K562 (cell line): ENCODE data around the gene CPZ. TPM values are rescaled to one million over a fixed set of nuclear protein-coding genes. Genes with fewer than 3 reads are reported as not detected.

Source experiments
- ILK ChIP-seq: fragments of 450-650 bp; IDR thresholded peaks from 2 replicates; pipeline ENCODE4 v1.6.1; 2016; ENCODE audit warnings: missing genetic modification characterization, low read depth, mild to moderate bottlenecking, missing compliant biosample characterization, moderate library complexity, borderline replicate concordance
- SMAD3 ChIP-seq: fragments of 450-650 bp; formaldehyde crosslinking; conservative IDR thresholded peaks from 2 replicates; pipeline ENCODE4 v1.4.0; 2020; ENCODE audit warnings: mild to moderate bottlenecking
- SP1 ChIP-seq: sonication (generic); formaldehyde crosslinking; IDR thresholded peaks from 2 replicates; pipeline ENCODE4 v1.8.1; 2022; ENCODE audit warnings: mild to moderate bottlenecking, missing genetic modification reagents
- SP2 ChIP-seq: IDR thresholded peaks from 2 replicates; pipeline ENCODE4 v1.6.1; 2011; ENCODE audit warnings: mild to moderate bottlenecking, low read depth, low read length, moderate library complexity; ENCODE audit not compliant: poor library complexity, severe bottlenecking; ENCODE audit errors: extremely low read depth
- SPI1 ChIP-seq: IDR thresholded peaks from 2 replicates; pipeline ENCODE4 v1.6.1; 2011; ENCODE audit warnings: low read depth, low read length, control low read depth, borderline replicate concordance
- ZBTB17 ChIP-seq: fragments of 450-650 bp; formaldehyde crosslinking; IDR thresholded peaks from 2 replicates; pipeline ENCODE4 v1.4.0; 2020; ENCODE audit warnings: mild to moderate bottlenecking
- polyA plus RNA-seq, 8 experiments: library from polyadenylated mRNA; depleted of rRNA in 4 of 8; stranded (reverse) in 5 of 8; unstranded in 3 of 8; fragments of >200 nt; fragmentation: Nextera tagmentation in 2 of 8; fragmentation: Illumina TruSeq in 1 of 8; extraction: Ambion mirVana in 2 of 8; extraction: Trizol in 1 of 8; gene quantifications; 2 replicates each; pipeline versions ENCODE4 v1.2.1 to v1.2.3, GENCODE V29; 2011 to 2014; ENCODE audit warnings: inconsistent platforms in 1 of 8, missing spikeins in 1 of 8
- total RNA-seq, 7 experiments: library from RNA; depleted of rRNA in 6 of 7; stranded (reverse); fragments of >200 nt in 6 of 7; fragmentation: Illumina TruSeq in 2 of 7; extraction: Trizol in 2 of 7; gene quantifications; 2 replicates each; pipeline versions ENCODE4 v1.2.1 to v1.2.3, GENCODE V29; 2011 to 2021; ENCODE audit warnings: low replicate concordance in 1 of 7
- TF ChIP-seq, protein P1 (sequence below): fragments of 450-650 bp; IDR thresholded peaks from 2 replicates; pipeline ENCODE4 v1.6.1; 2016; ENCODE audit warnings: low read depth

CPZ gene
- total and polyA plus RNA-seq, 9 of the 15 experiments (the other 6 are each of a cell fraction or from before 2014, with no cell fraction given): 0.06 to 2.2 (median 1.2) TPM; not detected in 1

DNA sequence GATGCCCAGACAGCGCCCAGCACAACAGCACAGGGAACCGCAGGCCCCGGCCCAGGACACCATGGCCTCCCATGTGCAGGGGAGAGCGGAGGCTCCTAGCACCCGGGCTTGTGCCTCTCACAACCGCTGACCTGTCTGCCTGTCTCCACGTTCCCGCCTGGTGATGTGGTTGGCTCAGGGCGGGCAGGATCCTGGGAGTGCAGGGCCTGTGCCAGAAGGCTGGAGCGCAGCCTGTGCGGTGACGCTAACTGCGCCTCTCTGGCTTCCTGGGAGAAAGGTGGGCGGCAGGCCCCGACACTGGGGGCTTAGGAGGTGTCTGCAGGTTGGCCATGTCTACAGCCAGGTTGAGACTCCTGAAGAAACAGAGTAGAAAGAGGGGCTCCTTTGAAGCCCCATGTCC is 48.7 kb downstream of the CPZ start (continued):
- TF ChIP-seq, protein P1, sequence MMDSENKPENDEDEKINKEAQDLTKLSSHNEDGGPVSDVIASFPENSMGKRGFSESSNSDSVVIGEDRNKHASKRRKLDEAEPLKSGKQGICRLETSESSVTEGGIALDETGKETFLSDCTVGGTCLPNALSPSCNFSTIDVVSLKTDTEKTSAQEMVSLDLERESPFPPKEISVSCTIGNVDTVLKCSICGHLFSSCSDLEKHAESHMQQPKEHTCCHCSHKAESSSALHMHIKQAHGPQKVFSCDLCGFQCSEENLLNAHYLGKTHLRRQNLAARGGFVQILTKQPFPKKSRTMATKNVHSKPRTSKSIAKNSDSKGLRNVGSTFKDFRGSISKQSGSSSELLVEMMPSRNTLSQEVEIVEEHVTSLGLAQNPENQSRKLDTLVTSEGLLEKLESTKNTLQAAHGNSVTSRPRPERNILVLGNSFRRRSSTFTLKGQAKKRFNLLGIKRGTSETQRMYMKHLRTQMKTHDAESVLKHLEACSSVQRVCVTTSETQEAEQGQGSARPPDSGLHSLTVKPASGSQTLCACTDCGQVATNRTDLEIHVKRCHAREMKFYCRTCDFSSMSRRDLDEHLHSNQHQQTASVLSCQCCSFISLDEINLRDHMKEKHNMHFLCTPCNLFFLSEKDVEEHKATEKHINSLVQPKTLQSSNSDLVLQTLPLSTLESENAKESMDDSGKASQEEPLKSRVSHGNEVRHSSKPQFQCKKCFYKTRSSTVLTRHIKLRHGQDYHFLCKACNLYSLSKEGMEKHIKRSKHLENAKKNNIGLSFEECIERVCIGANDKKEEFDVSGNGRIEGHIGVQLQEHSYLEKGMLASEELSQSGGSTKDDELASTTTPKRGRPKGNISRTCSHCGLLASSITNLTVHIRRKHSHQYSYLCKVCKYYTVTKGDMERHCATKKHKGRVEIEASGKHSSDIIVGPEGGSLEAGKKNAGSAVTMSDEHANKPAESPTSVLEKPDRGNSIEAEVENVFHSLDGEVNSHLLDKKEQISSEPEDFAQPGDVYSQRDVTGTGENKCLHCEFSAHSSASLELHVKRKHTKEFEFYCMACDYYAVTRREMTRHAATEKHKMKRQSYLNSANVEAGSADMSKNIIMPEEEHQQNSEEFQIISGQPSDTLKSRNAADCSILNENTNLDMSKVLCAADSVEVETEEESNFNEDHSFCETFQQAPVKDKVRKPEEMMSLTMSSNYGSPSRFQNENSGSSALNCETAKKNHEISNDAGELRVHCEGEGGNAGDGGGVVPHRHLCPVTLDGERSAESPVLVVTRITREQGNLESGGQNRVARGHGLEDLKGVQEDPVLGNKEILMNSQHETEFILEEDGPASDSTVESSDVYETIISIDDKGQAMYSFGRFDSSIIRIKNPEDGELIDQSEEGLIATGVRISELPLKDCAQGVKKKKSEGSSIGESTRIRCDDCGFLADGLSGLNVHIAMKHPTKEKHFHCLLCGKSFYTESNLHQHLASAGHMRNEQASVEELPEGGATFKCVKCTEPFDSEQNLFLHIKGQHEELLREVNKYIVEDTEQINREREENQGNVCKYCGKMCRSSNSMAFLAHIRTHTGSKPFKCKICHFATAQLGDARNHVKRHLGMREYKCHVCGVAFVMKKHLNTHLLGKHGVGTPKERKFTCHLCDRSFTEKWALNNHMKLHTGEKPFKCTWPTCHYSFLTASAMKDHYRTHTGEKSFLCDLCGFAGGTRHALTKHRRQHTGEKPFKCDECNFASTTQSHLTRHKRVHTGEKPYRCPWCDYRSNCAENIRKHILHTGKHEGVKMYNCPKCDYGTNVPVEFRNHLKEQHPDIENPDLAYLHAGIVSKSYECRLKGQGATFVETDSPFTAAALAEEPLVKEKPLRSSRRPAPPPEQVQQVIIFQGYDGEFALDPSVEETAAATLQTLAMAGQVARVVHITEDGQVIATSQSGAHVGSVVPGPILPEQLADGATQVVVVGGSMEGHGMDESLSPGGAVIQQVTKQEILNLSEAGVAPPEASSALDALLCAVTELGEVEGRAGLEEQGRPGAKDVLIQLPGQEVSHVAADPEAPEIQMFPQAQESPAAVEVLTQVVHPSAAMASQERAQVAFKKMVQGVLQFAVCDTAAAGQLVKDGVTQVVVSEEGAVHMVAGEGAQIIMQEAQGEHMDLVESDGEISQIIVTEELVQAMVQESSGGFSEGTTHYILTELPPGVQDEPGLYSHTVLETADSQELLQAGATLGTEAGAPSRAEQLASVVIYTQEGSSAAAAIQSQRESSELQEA: no peak
- TF ChIP-seq SP1 (CRISPR knock-in tag) (no peak), ILK (no peak), SP2 (no peak), SMAD3 (CRISPR knock-in tag) (no peak), ZBTB17 (CRISPR knock-in tag) (no peak), SPI1 (no peak)
